HepG2 (cell line): Measurements from ENCODE around the gene SEMA3G. TPM values are rescaled to one million over a fixed set of nuclear protein-coding genes. Genes with fewer than 3 reads are reported as not detected.

Experiments used
- ATAC-seq: fragments of 200-7000 bp; cut with Tn5 transposase; 3 replicates; pipeline ENCODE4 v1.9.1; 2020; ENCODE audit warnings: mild to moderate bottlenecking, moderate library complexity
- BruUV-seq: library from RNA; stranded (reverse); fragments of 400-500 nt; replicated peaks from 2 replicates; lab custom pipeline; 2021; lab: Mats Ljungman, UMichigan
- CTCF ChIA-PET: fragments of 300-600 bp; formaldehyde crosslinking; extraction: SDS; loops from one replicate; lab custom pipeline; 2021; ENCODE audit warnings: low total read pairs, inconsistent platforms, low intra/inter-chr PET ratio; lab: Yijun Ruan, JAX
- POLR2A ChIA-PET: fragments of 350-600 bp; sonication (Branson Sonifier 250); formaldehyde crosslinking; loops from one replicate; lab custom pipeline; 2020; ENCODE audit warnings: antibody characterized with exemption, inconsistent platforms; lab: Yijun Ruan, JAX
- DNase-seq: peaks from one replicate; pipeline ENCODE4 v3.0.0-alpha.2; 2015; ENCODE audit warnings: low spot score
- FAIRE-seq: peaks from 3 replicates; lab custom pipeline; 2011; peaks lifted over from hg19 to GRCh38; lab: Jason Lieb, UNC
- H2AFZ ChIP-seq: one replicate; pipeline ENCODE4 v1.6.1; 2011; ENCODE audit warnings: low read length, inconsistent platforms
- H3K27ac ChIP-seq: fragments of 300-600 bp; 3 replicates; pipeline ENCODE4 v1.8.0; 2011; ENCODE audit warnings: mixed run types, mild to moderate bottlenecking, mixed read lengths, low read length, inconsistent platforms; ENCODE audit not compliant: insufficient read depth; ENCODE audit errors: extremely low read length
- H3K27me3 ChIP-seq, 2 experiments: fragments of 200-600 bp in 1 of 2; 2 replicates in 1 of 2; 3 replicates in 1 of 2; pipeline versions ENCODE4 v1.6.0 to v1.8.0; 2011; ENCODE audit warnings: low read length in 2 of 2, mild to moderate bottlenecking in 2 of 2, moderate library complexity in 2 of 2, inconsistent platforms in 1 of 2; ENCODE audit not compliant: insufficient read depth in 2 of 2, control insufficient read depth in 1 of 2
- H3K36me3 ChIP-seq, 2 experiments: fragments of 200-600 bp in 1 of 2; replicated peaks in 1 of 2; 2 replicates in 1 of 2; 3 replicates in 1 of 2; pipeline versions ENCODE4 v1.5.1 to v1.8.0; 2011; ENCODE audit warnings: low read length in 2 of 2, inconsistent platforms in 1 of 2; ENCODE audit not compliant: insufficient read depth in 2 of 2, control insufficient read depth in 1 of 2
- H3K4me1 ChIP-seq: 2 replicates; pipeline ENCODE4 v1.5.1; 2012; ENCODE audit warnings: low read length, inconsistent platforms; ENCODE audit not compliant: insufficient read depth
- H3K4me2 ChIP-seq: 2 replicates; pipeline ENCODE4 v1.6.0; 2011; ENCODE audit warnings: low read depth, low read length, inconsistent platforms
- H3K4me3 ChIP-seq, 3 experiments: fragments of 200-600 bp in 1 of 3; sonication (generic), shearing (Covaris generic) in 1 of 3; replicated peaks in 1 of 3; 2 replicates each; pipeline ENCODE4 v1.5.1; 2011 to 2016; ENCODE audit warnings: low read length in 3 of 3, inconsistent platforms in 2 of 3, low read depth in 2 of 3, mild to moderate bottlenecking in 2 of 3, control low read depth in 1 of 3, mixed read lengths in 1 of 3; ENCODE audit not compliant: insufficient read depth in 1 of 3
- H3K79me2 ChIP-seq: one replicate; pipeline ENCODE4 v1.6.1; 2011; ENCODE audit warnings: low read length, inconsistent platforms; ENCODE audit not compliant: insufficient read depth
- H3K9ac ChIP-seq: 2 replicates; pipeline ENCODE4 v1.6.0; 2011; ENCODE audit warnings: mild to moderate bottlenecking, low read depth, low read length, inconsistent platforms; ENCODE audit not compliant: insufficient read depth
- H3K9me3 ChIP-seq: 2 replicates; pipeline ENCODE4 v1.5.1; 2012; ENCODE audit warnings: mild to moderate bottlenecking, low read length
- H4K20me1 ChIP-seq: 2 replicates; pipeline ENCODE4 v1.6.0; 2011; ENCODE audit warnings: inconsistent platforms, mild to moderate bottlenecking, low read length, moderate library complexity; ENCODE audit not compliant: insufficient read depth
- ARNTL ChIP-seq: sonication (generic); formaldehyde crosslinking; IDR thresholded peaks from 2 replicates; pipeline ENCODE4 v1.4.0; 2020; ENCODE audit warnings: mild to moderate bottlenecking, missing genetic modification reagents
- HMG20B ChIP-seq: conservative IDR thresholded peaks from 2 replicates; pipeline ENCODE4 v1.6.1; 2016; ENCODE audit warnings: missing genetic modification reagents, missing compliant biosample characterization
- MEIS1 ChIP-seq: sonication (generic); formaldehyde crosslinking; IDR thresholded peaks from 2 replicates; pipeline ENCODE4 v1.9.0; 2021; ENCODE audit warnings: mild to moderate bottlenecking, missing genetic modification reagents, moderate library complexity, borderline replicate concordance
- POLR2A ChIP-seq, 2 experiments: IDR thresholded peaks; 2 replicates each; pipeline ENCODE4 v1.6.1; 2011; ENCODE audit warnings: low read depth in 2 of 2, low read length in 2 of 2, mild to moderate bottlenecking in 1 of 2, moderate library complexity in 1 of 2; ENCODE audit not compliant: insufficient read depth in 1 of 2
- SOX6 ChIP-seq, 2 experiments: fragments of 450-650 bp in 1 of 2; sonication (generic) in 1 of 2; formaldehyde crosslinking in 1 of 2; IDR thresholded peaks; 2 replicates each; pipeline versions ENCODE4 v1.4.0 to v1.6.1; 2017 to 2020; ENCODE audit warnings: antibody characterized with exemption in 1 of 2, mild to moderate bottlenecking in 1 of 2, missing genetic modification reagents in 1 of 2
- ZNF251 ChIP-seq: sonication (generic); formaldehyde crosslinking; IDR thresholded peaks from 2 replicates; pipeline ENCODE4 v1.9.0; 2021; ENCODE audit warnings: mild to moderate bottlenecking, missing genetic modification reagents
- ZNF317 ChIP-seq: sonication (generic); formaldehyde crosslinking; IDR thresholded peaks from 2 replicates; pipeline ENCODE4 v1.5.0; 2020; ENCODE audit warnings: mild to moderate bottlenecking, missing genetic modification reagents
- WGBS: methylation state at CpG from one replicate; pipeline ENCODE4 v1.1.6; 2017; ENCODE audit warnings: low lambda C conversion rate; 5-methylcytosine and 5-hydroxymethylcytosine counted together
- in situ Hi-C: cut with HindIII; loops from 2 replicates; pipeline ENCODE4 v1.10.0; 2017; ENCODE audit warnings: low pct_unique_long_range_greater_than_20kb; ENCODE audit not compliant: extremely low pct_ligation_motif_present
- intact Hi-C: fragments of 100-400 bp; cut with micrococcal nuclease; formaldehyde crosslinking; loops from one replicate; pipeline ENCODE4 v1.10.0; 2022; ENCODE audit not compliant: unreplicated experiment
- polyA plus RNA-seq, 8 experiments: library from polyadenylated mRNA; depleted of rRNA in 3 of 8; stranded (reverse) in 7 of 8; unstranded in 1 of 8; fragments of >200 nt; fragmentation: Illumina TruSeq in 4 of 8; extraction: Trizol in 4 of 8; gene quantifications; 2 replicates each; pipeline versions ENCODE4 v1.2.1 to v1.2.3, GENCODE V29; 2011 to 2016; ENCODE audit warnings: low read depth in 4 of 8, missing spikeins in 1 of 8, mixed read lengths in 1 of 8; ENCODE audit not compliant: insufficient read depth in 1 of 8
- total RNA-seq, 5 experiments: library from RNA; depleted of rRNA; stranded (reverse); fragments of >200 nt; fragmentation: Illumina TruSeq; extraction: Trizol; gene quantifications; 2 replicates each; pipeline ENCODE4 v1.2.3, GENCODE V29; 2016; ENCODE audit warnings: low read depth in 1 of 5
- TF ChIP-seq, protein P1 (sequence below), 2 experiments: sonication (generic) in 1 of 2; formaldehyde crosslinking in 1 of 2; IDR thresholded peaks; 2 replicates each; pipeline versions ENCODE4 v1.5.1 to v1.6.1; 2011 to 2020; ENCODE audit warnings: borderline replicate concordance in 1 of 2, low read depth in 1 of 2, low read length in 1 of 2, mild to moderate bottlenecking in 1 of 2, missing genetic modification reagents in 1 of 2, moderate library complexity in 1 of 2
- TF ChIP-seq, protein P2 (sequence below): sonication (generic); formaldehyde crosslinking; IDR thresholded peaks from 2 replicates; pipeline ENCODE4 v1.4.0; 2020; ENCODE audit warnings: missing genetic modification reagents
- TF ChIP-seq, protein P3 (sequence below): sonication (generic); formaldehyde crosslinking; IDR thresholded peaks from 2 replicates; pipeline ENCODE4 v1.5.0; 2020; ENCODE audit warnings: missing genetic modification reagents
- TF ChIP-seq, protein P4 (sequence below): sonication (generic); formaldehyde crosslinking; IDR thresholded peaks from 2 replicates; pipeline ENCODE4 v1.9.0; 2021; ENCODE audit warnings: missing genetic modification reagents, mild to moderate bottlenecking, borderline replicate concordance

The SEMA3G gene
- total and polyA plus RNA-seq, 2 of the 13 experiments (the other 11 are each of a cell fraction or from before 2014, with no cell fraction given), result 6.1 to 8.3 TPM

DNA sequence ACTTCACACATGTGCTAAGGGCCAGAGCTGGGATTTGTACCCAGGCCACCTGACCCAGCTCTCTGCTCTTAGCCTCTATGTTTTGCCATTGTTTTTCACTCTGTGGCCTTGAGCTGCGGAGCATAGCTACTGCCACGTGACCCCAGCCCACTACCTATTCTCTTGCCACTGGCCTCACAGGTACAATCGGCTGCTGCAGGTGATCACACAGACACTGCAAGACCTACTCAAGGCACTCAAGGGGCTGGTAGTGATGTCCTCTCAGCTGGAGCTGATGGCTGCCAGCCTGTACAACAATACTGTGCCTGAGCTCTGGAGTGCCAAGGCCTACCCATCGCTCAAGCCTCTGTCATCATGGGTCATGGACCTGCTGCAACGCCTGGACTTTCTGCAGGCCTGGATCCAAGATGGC lies 46.2 kb downstream of the SEMA3G start (continued):
- TF ChIP-seq, protein P1, sequence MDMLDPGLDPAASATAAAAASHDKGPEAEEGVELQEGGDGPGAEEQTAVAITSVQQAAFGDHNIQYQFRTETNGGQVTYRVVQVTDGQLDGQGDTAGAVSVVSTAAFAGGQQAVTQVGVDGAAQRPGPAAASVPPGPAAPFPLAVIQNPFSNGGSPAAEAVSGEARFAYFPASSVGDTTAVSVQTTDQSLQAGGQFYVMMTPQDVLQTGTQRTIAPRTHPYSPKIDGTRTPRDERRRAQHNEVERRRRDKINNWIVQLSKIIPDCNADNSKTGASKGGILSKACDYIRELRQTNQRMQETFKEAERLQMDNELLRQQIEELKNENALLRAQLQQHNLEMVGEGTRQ (IDR thresholded peaks at IDR 0.05; ENCODE audit: low read depth, low read length), result no peak
- TF ChIP-seq, protein P1 (CRISPR knock-in tag; IDR thresholded peaks at IDR 0.05; ENCODE audit: borderline replicate concordance), result peak; percentile 41; the same call in 1 of the 2 replicates
- TF ChIP-seq ARNTL (CRISPR knock-in tag) (0 out of 2 replicates have a peak, but pooled peaks have one; percentile 44), HMG20B (CRISPR knock-in tag) (no peak), ZNF317 (peak; percentile 75; the same call in 1 of the 2 replicates), POLR2A (IDR thresholded peaks at IDR 0.05; ENCODE audit: insufficient read depth in 1 of 2, low read depth in 2 of 2, low read length in 2 of 2) (0 out of 4 replicates have a peak, but pooled peaks of 1 of the 2 experiments have one; percentile 13), SOX6 (IDR thresholded peaks at IDR 0.05) (no peak), SOX6 (CRISPR knock-in tag; IDR thresholded peaks at IDR 0.05) (peak; percentile 53; the same call in 1 of the 2 replicates), ZNF251 (CRISPR knock-in tag) (no peak)

DNA sequence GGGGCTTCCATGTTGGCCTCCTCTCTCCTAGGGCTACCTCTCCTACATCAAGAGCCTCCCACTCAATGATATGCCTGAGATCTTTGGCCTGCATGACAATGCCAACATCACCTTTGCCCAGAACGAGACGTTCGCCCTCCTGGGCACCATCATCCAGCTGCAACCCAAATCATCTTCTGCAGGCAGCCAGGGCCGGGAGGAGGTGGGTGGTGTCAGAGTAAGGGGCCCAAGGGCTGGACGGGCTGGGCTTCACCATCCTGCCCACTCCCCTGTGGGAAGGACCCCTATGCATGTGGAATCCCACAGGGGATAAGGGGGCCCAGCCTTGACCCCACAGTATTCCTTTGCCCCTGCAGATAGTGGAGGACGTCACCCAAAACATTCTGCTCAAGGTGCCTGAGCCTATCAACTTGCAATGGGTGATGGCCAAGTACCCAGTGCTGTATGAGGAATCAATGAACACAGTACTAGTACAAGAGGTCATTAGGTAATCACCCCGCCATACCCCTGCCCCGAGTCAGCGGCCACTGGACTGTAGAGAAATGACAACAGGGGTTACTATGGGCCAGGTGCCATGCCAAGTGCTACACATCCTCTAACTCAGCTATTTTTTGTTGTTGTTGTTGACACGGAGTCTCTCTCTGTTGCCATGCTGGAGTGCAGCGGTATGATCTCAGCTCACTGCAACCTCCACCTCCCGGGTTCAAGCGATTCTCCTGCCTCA lies 47.1 kb downstream of the SEMA3G start:
- ATAC-seq, result 0 out of 3 replicates have a peak, but pooled peaks have one; percentile 5
- intact Hi-C loops, result no loop called here

More for the DNA sequence above, 47.1 kb downstream of the SEMA3G start:
- in situ Hi-C loops, result no loop called here
- no TSS peak for BruUV-seq
- CTCF ChIA-PET, result no interaction called here
- no peak overlapping the region for H3K4me3 ChIP-seq
- H3K79me2 ChIP-seq, result no peaks in the 10 kb centered on the region
- peaks cover 12% of the 10 kb centered on the region; the same call in 1 of the 2 replicates for H3K4me1 ChIP-seq
- DNase-seq, result no peak
- H3K9ac ChIP-seq, result no peak overlapping the region
- POLR2A ChIA-PET, result no interaction called here
- TF ChIP-seq, protein P2, sequence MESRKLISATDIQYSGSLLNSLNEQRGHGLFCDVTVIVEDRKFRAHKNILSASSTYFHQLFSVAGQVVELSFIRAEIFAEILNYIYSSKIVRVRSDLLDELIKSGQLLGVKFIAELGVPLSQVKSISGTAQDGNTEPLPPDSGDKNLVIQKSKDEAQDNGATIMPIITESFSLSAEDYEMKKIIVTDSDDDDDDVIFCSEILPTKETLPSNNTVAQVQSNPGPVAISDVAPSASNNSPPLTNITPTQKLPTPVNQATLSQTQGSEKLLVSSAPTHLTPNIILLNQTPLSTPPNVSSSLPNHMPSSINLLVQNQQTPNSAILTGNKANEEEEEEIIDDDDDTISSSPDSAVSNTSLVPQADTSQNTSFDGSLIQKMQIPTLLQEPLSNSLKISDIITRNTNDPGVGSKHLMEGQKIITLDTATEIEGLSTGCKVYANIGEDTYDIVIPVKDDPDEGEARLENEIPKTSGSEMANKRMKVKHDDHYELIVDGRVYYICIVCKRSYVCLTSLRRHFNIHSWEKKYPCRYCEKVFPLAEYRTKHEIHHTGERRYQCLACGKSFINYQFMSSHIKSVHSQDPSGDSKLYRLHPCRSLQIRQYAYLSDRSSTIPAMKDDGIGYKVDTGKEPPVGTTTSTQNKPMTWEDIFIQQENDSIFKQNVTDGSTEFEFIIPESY (CRISPR knock-in tag), result peak; percentile 53; the same call in 1 of the 2 replicates
- no peak for TF ChIP-seq MEIS1 (CRISPR knock-in tag)
- TF ChIP-seq, protein P3, sequence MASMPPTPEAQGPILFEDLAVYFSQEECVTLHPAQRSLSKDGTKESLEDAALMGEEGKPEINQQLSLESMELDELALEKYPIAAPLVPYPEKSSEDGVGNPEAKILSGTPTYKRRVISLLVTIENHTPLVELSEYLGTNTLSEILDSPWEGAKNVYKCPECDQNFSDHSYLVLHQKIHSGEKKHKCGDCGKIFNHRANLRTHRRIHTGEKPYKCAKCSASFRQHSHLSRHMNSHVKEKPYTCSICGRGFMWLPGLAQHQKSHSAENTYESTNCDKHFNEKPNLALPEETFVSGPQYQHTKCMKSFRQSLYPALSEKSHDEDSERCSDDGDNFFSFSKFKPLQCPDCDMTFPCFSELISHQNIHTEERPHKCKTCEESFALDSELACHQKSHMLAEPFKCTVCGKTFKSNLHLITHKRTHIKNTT (CRISPR knock-in tag), result no peak
- TF ChIP-seq, protein P4, sequence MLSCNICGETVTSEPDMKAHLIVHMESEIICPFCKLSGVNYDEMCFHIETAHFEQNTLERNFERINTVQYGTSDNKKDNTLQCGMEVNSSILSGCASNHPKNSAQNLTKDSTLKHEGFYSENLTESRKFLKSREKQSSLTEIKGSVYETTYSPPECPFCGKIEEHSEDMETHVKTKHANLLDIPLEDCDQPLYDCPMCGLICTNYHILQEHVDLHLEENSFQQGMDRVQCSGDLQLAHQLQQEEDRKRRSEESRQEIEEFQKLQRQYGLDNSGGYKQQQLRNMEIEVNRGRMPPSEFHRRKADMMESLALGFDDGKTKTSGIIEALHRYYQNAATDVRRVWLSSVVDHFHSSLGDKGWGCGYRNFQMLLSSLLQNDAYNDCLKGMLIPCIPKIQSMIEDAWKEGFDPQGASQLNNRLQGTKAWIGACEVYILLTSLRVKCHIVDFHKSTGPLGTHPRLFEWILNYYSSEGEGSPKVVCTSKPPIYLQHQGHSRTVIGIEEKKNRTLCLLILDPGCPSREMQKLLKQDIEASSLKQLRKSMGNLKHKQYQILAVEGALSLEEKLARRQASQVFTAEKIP (CRISPR knock-in tag), result no peak
- TF ChIP-seq, all 625 proteins: peak for 1
- H3K36me3 ChIP-seq, result peaks cover 1 to 16% of the 10 kb centered on the region in 2 experiments; a peak in 4 of 5 replicates
- H3K27ac ChIP-seq, result no peak overlapping the region
- no peak overlapping the region for H3K4me2 ChIP-seq
- FAIRE-seq, result no peak
- no peaks in the 10 kb centered on the region for H3K9me3 ChIP-seq
- H3K27me3 ChIP-seq, result no peaks in the 10 kb centered on the region
- no peaks in the 10 kb centered on the region for H4K20me1 ChIP-seq
- WGBS, result 96% methylated on average over 7 of the region's 13 CpGs
- H2AFZ ChIP-seq, result no peak overlapping the region
